Transverse colon (tissue), 4 donors: ENCODE measurements around the gene PPM1F.

Source experiments
- EP300 ChIP-seq: sonication (generic); formaldehyde crosslinking; IDR thresholded peaks from one replicate; pipeline ENCODE4 v1.6.1; 2017; ENCODE audit warnings: antibody characterized with exemption, low read depth
- POLR2A ChIP-seq: fragments of 450-650 bp; IDR thresholded peaks from one replicate; pipeline ENCODE4 v1.6.1; 2016; ENCODE audit warnings: antibody characterized with exemption, mild to moderate bottlenecking, moderate library complexity
- POLR2AphosphoS5 ChIP-seq, 3 donors: sonication (generic); formaldehyde crosslinking; IDR thresholded peaks; one replicate each; pipeline ENCODE4 v1.6.1; 2016; ENCODE audit warnings: antibody characterized with exemption in 3 of 3
- TF ChIP-seq, protein P1 (sequence below), 5 experiments: fragments of 200-600 bp in 3 of 5; fragments of 450-650 bp in 2 of 5; sonication (generic) in 3 of 5; IDR thresholded peaks; 1 replicate in 2 of 5; 2 replicates in 3 of 5; pipeline ENCODE4 v1.5.1; 2016 to 2017; ENCODE audit warnings: antibody characterized with exemption in 5 of 5, inconsistent platforms in 3 of 5, mild to moderate bottlenecking in 2 of 5, moderate library complexity in 1 of 5

DNA sequence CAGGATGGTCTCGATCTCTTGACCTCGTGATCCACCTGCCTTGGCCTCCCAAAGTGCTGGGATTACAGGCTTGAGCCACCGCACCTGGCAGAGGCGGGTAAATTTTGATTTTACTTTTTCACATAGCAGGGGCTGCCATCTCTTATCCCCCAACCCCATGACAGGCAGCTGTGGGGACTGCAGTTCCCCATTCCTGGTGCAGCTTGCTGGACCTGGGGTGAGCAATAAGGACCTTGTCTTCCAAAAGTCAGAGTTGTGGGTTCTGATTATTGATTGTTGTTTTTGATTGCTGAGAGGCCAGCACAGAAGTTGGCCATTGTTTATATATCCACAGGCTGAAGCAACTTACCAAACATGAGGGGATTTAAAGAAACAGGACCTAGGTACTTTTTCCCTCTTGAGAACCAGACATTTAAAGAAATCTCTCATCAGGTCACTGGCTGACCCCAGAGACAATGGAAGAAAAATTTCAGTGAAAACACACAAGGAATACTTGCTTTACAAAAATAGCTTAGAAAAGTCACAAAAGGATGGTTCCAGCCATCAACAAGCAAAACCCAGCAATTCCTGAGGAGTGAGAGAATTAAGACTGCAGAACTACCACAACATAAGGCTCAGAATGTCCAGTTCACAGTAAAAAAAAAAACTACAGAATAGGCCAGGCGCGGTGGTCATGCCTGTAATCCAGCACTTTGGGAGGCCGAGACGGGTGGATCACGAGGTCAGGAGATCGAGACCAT is 63.2 kb downstream of the PPM1F start:
- TF ChIP-seq POLR2AphosphoS5 (IDR thresholded peaks at IDR 0.05) (no peak), POLR2A (no peak), EP300 (no peak)
- TF ChIP-seq, protein P1, sequence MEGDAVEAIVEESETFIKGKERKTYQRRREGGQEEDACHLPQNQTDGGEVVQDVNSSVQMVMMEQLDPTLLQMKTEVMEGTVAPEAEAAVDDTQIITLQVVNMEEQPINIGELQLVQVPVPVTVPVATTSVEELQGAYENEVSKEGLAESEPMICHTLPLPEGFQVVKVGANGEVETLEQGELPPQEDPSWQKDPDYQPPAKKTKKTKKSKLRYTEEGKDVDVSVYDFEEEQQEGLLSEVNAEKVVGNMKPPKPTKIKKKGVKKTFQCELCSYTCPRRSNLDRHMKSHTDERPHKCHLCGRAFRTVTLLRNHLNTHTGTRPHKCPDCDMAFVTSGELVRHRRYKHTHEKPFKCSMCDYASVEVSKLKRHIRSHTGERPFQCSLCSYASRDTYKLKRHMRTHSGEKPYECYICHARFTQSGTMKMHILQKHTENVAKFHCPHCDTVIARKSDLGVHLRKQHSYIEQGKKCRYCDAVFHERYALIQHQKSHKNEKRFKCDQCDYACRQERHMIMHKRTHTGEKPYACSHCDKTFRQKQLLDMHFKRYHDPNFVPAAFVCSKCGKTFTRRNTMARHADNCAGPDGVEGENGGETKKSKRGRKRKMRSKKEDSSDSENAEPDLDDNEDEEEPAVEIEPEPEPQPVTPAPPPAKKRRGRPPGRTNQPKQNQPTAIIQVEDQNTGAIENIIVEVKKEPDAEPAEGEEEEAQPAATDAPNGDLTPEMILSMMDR (IDR thresholded peaks at IDR 0.05) = no peak
